Measurements from ENCODE around the gene SUSD6.
"Not testable (repeated sequence)": the region's sequence is repeated elsewhere in the genome, so short reads cannot be mapped to it uniquely, and the experiment has no call there.

The SUSD6 gene

GRCh38 chr14:69625299-69626131 lies 14.1 kb downstream of the SUSD6 start:
- DNase-seq = peak; percentile 30

GRCh38 chr14:69626132-69626500 lies 14.7 kb downstream of the SUSD6 start:
- DNase-seq = no peak

GRCh38 chr14:69629225-69630127 lies 18.1 kb downstream of the SUSD6 start:
- no peak for DNase-seq

- no peak for DNase-seq
Measured at GRCh38 chr14:69630360-69630759, 19.0 kb downstream of the SUSD6 start.

- DNase-seq = no peak
Measured at GRCh38 chr14:69631509-69631908, 20.1 kb downstream of the SUSD6 start.

GRCh38 chr14:69632164-69632563 lies 20.8 kb downstream of the SUSD6 start:
- no peak for DNase-seq

- no peak for DNase-seq
Measured at GRCh38 chr14:69632593-69633151, 21.3 kb downstream of the SUSD6 start.

- DNase-seq = no peak
Measured at GRCh38 chr14:69633238-69633637, 21.8 kb downstream of the SUSD6 start.

- no peak for DNase-seq
Measured at GRCh38 chr14:69635981-69636639, 24.7 kb downstream of the SUSD6 start.

GRCh38 chr14:69636718-69637480 lies 25.5 kb downstream of the SUSD6 start:
- DNase-seq = no peak

- DNase-seq = peak; percentile 46
Measured at GRCh38 chr14:69637503-69638031, 26.2 kb downstream of the SUSD6 start.

GRCh38 chr14:69640931-69641330 lies 29.5 kb downstream of the SUSD6 start:
- no peak for DNase-seq

GRCh38 chr14:69642212-69642793 lies 30.9 kb downstream of the SUSD6 start:
- DNase-seq = not testable (repeated sequence)

- no peak for DNase-seq
Measured at GRCh38 chr14:69643430-69644200, 32.2 kb downstream of the SUSD6 start.

- DNase-seq = no peak
Measured at GRCh38 chr14:69644814-69645213, 33.4 kb downstream of the SUSD6 start.

- DNase-seq = no peak
Measured at GRCh38 chr14:69647213-69647612, 35.8 kb downstream of the SUSD6 start.

GRCh38 chr14:69647642-69648041 lies 36.2 kb downstream of the SUSD6 start:
- DNase-seq = not testable (repeated sequence)

GRCh38 chr14:69648480-69649451 lies 37.4 kb downstream of the SUSD6 start:
- DNase-seq = no peak

GRCh38 chr14:69650948-69651369 lies 39.6 kb downstream of the SUSD6 start:
- no peak for DNase-seq
